T47D (cell line): ENCODE data around the gene NUAK1.
"Not testable (repeated sequence)": the region's sequence is repeated elsewhere in the genome, so short reads cannot be mapped to it uniquely, and the experiment has no call there.

Experiments
- DNase-seq, 2 experiments: peaks; one replicate each; pipeline versions ENCODE4 v3.0.0 to v3.0.0-alpha.2; 2011 to 2012; ENCODE audit warnings: low read depth in 1 of 2, low spot score in 1 of 2
- JUND ChIP-seq: IDR thresholded peaks from 2 replicates; pipeline ENCODE4 v1.6.1; 2012; ENCODE audit warnings: low read depth
- in situ Hi-C: cut with HindIII; loops from 2 replicates; pipeline ENCODE4 v1.10.0; 2016; ENCODE audit warnings: low sequenced_read_pairs, low pct_unique_long_range_greater_than_20kb

Gene NUAK1

GRCh38 chr12:106142591-106143261, 4.0 kb upstream of the NUAK1 start:
- in situ Hi-C loops, result no loop called here
- no peak for DNase-seq
- no peak for TF ChIP-seq JUND

GRCh38 chr12:106141920-106142319, 3.2 kb upstream of the NUAK1 start:
- DNase-seq, in situ Hi-C loops: not testable (repeated sequence)

GRCh38 chr12:106141452-106141851, 2.7 kb upstream of the NUAK1 start:
- DNase-seq, result no peak
- in situ Hi-C loops, result no loop called here
- TF ChIP-seq JUND, result no peak

- no peak for DNase-seq
- in situ Hi-C loops, result no loop called here
- TF ChIP-seq JUND, result no peak
These were observed 2.2 kb upstream of the NUAK1 start for GRCh38 chr12:106141003-106141402.

GRCh38 chr12:106140223-106140986, 1.7 kb upstream of the NUAK1 start:
- in situ Hi-C loops, result no loop called here
- TF ChIP-seq JUND, result no peak
- DNase-seq, result no peak

- TF ChIP-seq JUND, result 0 out of 2 replicates have a peak, but pooled peaks have one; percentile 14
- in situ Hi-C loops, result no loop called here
- DNase-seq, result peak; percentile 68
These were observed 843 bp upstream of the NUAK1 start for GRCh38 chr12:106139422-106140171.

DNA sequence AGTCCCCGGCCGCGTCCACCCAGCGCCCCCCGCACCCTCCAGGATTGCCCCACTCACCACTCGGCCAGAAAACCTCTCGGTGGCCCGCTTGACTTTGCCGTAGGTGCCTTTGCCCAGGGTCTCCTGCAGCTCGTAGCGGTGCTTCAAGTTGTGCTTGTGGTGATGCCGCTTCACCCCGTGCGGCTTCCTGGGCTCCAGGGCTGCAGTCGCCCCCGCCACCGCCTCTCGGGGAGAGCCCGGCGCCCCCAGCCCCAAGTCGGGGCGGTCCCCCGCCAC, 459 bp downstream of the NUAK1 start:
- no peak for DNase-seq
- in situ Hi-C loops, result no loop called here
- TF ChIP-seq JUND, result no peak

- in situ Hi-C loops, result no loop called here
- no peak for DNase-seq
- no peak for TF ChIP-seq JUND
These were observed 1.0 kb downstream of the NUAK1 start for GRCh38 chr12:106137530-106138356.

DNA sequence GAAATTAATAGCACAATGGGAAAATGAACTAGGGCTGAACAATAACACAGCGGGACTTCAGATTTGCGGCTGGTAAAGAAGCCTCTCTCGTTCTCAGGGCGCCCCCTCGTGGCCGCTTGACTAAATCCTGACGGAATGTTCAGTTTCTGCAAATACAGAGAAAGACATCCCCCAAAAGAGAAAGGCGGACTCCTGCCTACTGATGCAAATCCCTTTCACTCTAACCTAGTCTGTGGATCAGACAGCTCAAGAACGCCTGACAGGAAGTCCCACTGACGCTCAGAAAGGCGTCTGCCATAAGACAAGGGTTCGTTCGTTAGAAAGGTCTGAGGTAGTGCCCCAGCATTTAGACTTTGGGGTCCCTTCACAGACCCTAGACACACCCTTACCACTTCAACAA, 2.5 kb downstream of the NUAK1 start:
- TF ChIP-seq JUND, result no peak
- in situ Hi-C loops, result no loop called here
- peak; percentile 64 to 82 for DNase-seq

DNA sequence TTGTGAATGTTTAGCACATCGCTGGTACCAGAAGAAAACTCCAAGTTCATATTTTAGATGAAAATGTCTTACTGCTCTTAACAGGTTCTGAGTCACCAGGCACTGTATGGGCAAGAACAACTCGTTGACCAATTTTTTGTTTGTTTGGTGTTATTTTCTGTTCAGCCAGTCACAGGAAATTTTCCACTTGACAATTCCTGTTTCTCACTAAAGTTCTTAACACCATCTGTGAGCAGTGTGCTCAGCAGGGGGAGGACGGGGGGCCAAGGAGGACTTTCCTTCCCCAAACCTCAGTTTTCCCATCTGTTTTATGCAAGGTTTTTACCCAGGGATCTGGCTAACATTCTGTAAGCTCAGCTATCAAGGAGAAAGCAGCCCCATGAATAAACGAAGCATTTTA, 3.0 kb downstream of the NUAK1 start:
- no peak for DNase-seq
- in situ Hi-C loops, result no loop called here
- no peak for TF ChIP-seq JUND

DNA sequence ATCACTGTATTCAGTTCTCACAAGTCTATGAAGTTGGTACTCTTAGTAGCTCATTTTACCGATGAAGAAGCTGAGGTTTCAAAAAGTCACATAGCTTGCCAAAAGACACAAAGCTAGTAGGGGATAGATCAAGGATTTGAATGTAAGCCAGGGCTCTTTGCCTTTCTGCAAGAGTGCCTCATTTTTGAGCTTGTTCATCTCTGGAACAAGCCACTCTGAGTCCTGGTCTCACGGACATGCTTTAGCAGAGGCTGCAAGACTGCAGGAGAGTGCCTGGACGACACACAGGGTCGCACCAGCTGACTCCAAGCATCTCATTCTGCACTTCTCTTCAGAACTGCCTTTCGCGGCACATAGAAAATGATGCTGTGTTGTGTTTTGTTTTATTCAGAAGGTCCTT, 3.7 kb downstream of the NUAK1 start:
- DNase-seq, result no peak
- in situ Hi-C loops, result no loop called here
- no peak for TF ChIP-seq JUND

DNA sequence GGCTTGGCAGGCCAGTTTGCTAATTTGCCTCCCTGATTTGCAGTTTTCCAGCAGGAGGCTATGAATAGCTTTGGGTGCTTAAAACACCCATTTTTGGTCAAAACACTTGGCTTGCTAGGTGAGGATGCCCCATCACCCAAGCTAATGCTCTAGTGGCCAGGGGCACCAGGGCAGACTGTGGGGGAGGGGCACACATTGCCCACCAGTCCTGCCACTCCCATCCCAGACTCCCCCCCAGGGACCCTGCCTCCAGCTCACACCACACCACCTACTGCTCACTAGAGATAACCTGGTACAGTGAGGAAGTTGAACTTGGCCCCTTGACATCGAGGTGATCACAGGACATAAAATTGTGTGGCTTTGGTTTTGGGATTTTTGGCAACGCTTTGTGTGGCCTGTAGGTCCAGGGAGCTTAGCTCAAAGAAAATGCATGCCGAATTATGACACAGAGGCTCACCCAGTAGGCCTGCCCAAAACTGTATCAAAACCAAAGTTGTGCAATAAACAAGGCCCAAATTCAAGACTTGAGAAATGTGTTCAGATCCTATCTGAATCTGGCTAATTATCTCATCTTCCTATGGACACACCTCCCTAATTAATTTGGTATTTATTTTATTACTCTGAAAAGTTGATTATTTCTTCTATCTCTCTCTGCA, 4.3 kb downstream of the NUAK1 start:
- in situ Hi-C loops, result no loop called here
- TF ChIP-seq JUND, result no peak
- DNase-seq, result no peak
